ENCODE measurements around the gene IL1R2.

DNA sequence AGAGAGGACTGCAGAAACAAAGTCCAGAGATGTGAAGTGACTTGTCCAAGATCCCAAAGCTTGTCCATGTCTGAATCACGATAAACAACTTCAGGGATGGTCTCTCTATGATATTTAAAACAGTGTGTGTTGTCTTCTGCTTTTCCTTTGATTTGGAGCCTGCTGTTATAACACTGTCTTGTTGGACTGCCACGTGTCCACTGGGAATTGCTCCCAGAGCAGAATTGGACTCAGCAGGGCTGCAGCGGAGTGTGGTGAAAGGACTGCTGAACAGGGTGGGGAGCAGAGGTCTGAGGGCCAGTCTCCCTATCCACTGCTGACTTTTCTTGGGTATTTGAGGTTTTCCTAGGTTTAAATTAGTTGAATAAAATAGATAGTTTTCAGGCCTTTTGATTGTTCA lies 68.3 kb downstream of the IL1R2 start:
- TF ChIP-seq EZH2 (IDR thresholded peaks at IDR 0.05; ENCODE audit: insufficient read depth, poor library complexity, severe bottlenecking) (no peak), EZH2phosphoT487 (IDR thresholded peaks at IDR 0.05; ENCODE audit: insufficient read depth, low read depth) (no peak)
